Measurements from ENCODE around the gene TSSK3. TPM values are rescaled to one million over a fixed set of nuclear protein-coding genes. Genes with fewer than 3 reads are reported as not detected.

Gene TSSK3
- total and polyA plus RNA-seq, 7 donors, result 1.1 to 2.2 (median 1.8) TPM; not detected in 3

- no peak for DNase-seq
- Histone ChIP-seq H3K36me3 (peaks cover 0 to under 1% (median 0%) of the 10 kb centered on the region in 4 donors), H3K9me3 (no peaks in the 10 kb centered on the region), H3K4me1 (peaks cover 0 to 25% (median 22%) of the 10 kb centered on the region in 4 donors), H3K27ac (no peak overlapping the region), H3K27me3 (no peaks in the 10 kb centered on the region), H3K4me3 (no peak overlapping the region)
- WGBS, 2 donors, result 21 to 50% methylated on average over 16 of the region's 16 CpGs
- intact Hi-C loops (cut with DNase I), result loop anchor here (5.0 kb wide), 1 partner anchor 54 kb away; the partner anchor contains the start of gene BSDC1
- TF ChIP-seq EP300 (IDR thresholded peaks at IDR 0.05) (no peak), POLR2A (IDR thresholded peaks at IDR 0.05) (no peak), POLR2AphosphoS5 (IDR thresholded peaks at IDR 0.05) (no peak), CTCF (IDR thresholded peaks at IDR 0.05) (no peak)
Observed at GRCh38 chr1:32337855-32338636, 24.3 kb upstream of the TSSK3 start.

- WGBS, 2 donors, result 25 to 71% methylated on average over 14 of the region's 14 CpGs
- Histone ChIP-seq H3K27ac (no peak overlapping the region), H3K36me3 (no peaks in the 10 kb centered on the region), H3K4me3 (no peak overlapping the region), H3K9me3 (no peaks in the 10 kb centered on the region), H3K27me3 (no peaks in the 10 kb centered on the region), H3K4me1 (peaks cover 0 to 25% (median 22%) of the 10 kb centered on the region in 4 donors)
- DNase-seq, result no peak
- TF ChIP-seq POLR2AphosphoS5 (IDR thresholded peaks at IDR 0.05) (no peak), POLR2A (IDR thresholded peaks at IDR 0.05) (no peak), EP300 (IDR thresholded peaks at IDR 0.05) (no peak), CTCF (IDR thresholded peaks at IDR 0.05) (no peak)
- intact Hi-C loops (cut with DNase I), result loop anchor here (5.0 kb wide), 1 partner anchor 54 kb away; the partner anchor contains the start of gene BSDC1
Observed at GRCh38 chr1:32338637-32339145, 23.6 kb upstream of the TSSK3 start.

GRCh38 chr1:32339363-32339978, 22.9 kb upstream of the TSSK3 start:
- Histone ChIP-seq H3K4me3 (no peak overlapping the region), H3K4me1 (peaks cover 0 to 25% (median 20%) of the 10 kb centered on the region in 4 donors), H3K9me3 (no peaks in the 10 kb centered on the region), H3K36me3 (no peaks in the 10 kb centered on the region), H3K27ac (no peak overlapping the region), H3K27me3 (no peaks in the 10 kb centered on the region)
- intact Hi-C loops (cut with DNase I), result loop anchor here (5.0 kb wide), 1 partner anchor 53 kb away; the partner anchor contains the start of gene BSDC1
- no peak for DNase-seq
- 75 to 84% methylated on average over 5 of the region's 5 CpGs for WGBS, 2 donors
- TF ChIP-seq EP300 (IDR thresholded peaks at IDR 0.05) (no peak), POLR2A (IDR thresholded peaks at IDR 0.05) (no peak), POLR2AphosphoS5 (IDR thresholded peaks at IDR 0.05) (no peak), CTCF (IDR thresholded peaks at IDR 0.05) (no peak)

- no peaks in the 10 kb centered on the region for H3K27me3 ChIP-seq
- no peaks in the 10 kb centered on the region for H3K9me3 ChIP-seq
- peaks cover 0 to 10% (median 4%) of the 10 kb centered on the region in 4 donors for H3K4me1 ChIP-seq
- no peak overlapping the region for H3K4me3 ChIP-seq
- no peak for DNase-seq
- intact Hi-C loops (cut with DNase I), result no loop called here
- TF ChIP-seq CTCF (IDR thresholded peaks at IDR 0.05) (no peak), POLR2AphosphoS5 (IDR thresholded peaks at IDR 0.05) (no peak), EP300 (IDR thresholded peaks at IDR 0.05) (no peak), POLR2A (IDR thresholded peaks at IDR 0.05) (no peak)
- H3K36me3 ChIP-seq, result no peaks in the 10 kb centered on the region
- 94% methylated on average over 11 of the region's 11 CpGs for WGBS, 2 donors
- H3K27ac ChIP-seq, result no peak overlapping the region
Observed at GRCh38 chr1:32341186-32341757, 21.1 kb upstream of the TSSK3 start.
